ENCODE measurements around the gene CD151. TPM values are rescaled to one million over a fixed set of nuclear protein-coding genes. Genes with fewer than 3 reads are reported as not detected.
A peak's percentile ranks its signal among the peaks of the same experiment; 100 is the strongest.

Gene CD151
- total RNA-seq, 4 donors from 2014 or later, result 102 to 277 (median 237) TPM

GRCh38 chr11:855796-856195 lies 23.0 kb downstream of the CD151 start:
- Histone ChIP-seq H3K4me3 (no peak overlapping the region), H3K36me3 (no peaks in the 10 kb centered on the region), H3K27ac (no peak overlapping the region), H3K27me3 (no peaks in the 10 kb centered on the region), H3K9me3 (no peaks in the 10 kb centered on the region), H3K4me1 (peaks cover 0 to 24% (median 0%) of the 10 kb centered on the region in 4 donors)
- TF ChIP-seq, protein P1, sequence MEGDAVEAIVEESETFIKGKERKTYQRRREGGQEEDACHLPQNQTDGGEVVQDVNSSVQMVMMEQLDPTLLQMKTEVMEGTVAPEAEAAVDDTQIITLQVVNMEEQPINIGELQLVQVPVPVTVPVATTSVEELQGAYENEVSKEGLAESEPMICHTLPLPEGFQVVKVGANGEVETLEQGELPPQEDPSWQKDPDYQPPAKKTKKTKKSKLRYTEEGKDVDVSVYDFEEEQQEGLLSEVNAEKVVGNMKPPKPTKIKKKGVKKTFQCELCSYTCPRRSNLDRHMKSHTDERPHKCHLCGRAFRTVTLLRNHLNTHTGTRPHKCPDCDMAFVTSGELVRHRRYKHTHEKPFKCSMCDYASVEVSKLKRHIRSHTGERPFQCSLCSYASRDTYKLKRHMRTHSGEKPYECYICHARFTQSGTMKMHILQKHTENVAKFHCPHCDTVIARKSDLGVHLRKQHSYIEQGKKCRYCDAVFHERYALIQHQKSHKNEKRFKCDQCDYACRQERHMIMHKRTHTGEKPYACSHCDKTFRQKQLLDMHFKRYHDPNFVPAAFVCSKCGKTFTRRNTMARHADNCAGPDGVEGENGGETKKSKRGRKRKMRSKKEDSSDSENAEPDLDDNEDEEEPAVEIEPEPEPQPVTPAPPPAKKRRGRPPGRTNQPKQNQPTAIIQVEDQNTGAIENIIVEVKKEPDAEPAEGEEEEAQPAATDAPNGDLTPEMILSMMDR (IDR thresholded peaks at IDR 0.05), result no peak
- no peak for TF ChIP-seq POLR2A (IDR thresholded peaks at IDR 0.05)
- DNase-seq, result no peak

GRCh38 chr11:856397-856796 lies 23.6 kb downstream of the CD151 start:
- Histone ChIP-seq H3K36me3 (no peaks in the 10 kb centered on the region), H3K9me3 (no peaks in the 10 kb centered on the region), H3K27me3 (no peaks in the 10 kb centered on the region), H3K4me3 (no peak overlapping the region), H3K4me1 (peaks cover 0 to 18% (median 0%) of the 10 kb centered on the region in 4 donors), H3K27ac (no peak overlapping the region)
- no peak for TF ChIP-seq POLR2A (IDR thresholded peaks at IDR 0.05)
- TF ChIP-seq, protein P1 (IDR thresholded peaks at IDR 0.05), result no peak
- no peak for DNase-seq

- Histone ChIP-seq H3K9me3 (no peaks in the 10 kb centered on the region), H3K4me1 (peaks cover 0 to 26% (median 0%) of the 10 kb centered on the region in 4 donors), H3K27me3 (peaks cover 0 to 4% of the 10 kb centered on the region in 2 donors), H3K4me3 (no peak overlapping the region), H3K36me3 (no peaks in the 10 kb centered on the region), H3K27ac (no peak overlapping the region)
- no peak for TF ChIP-seq POLR2A (IDR thresholded peaks at IDR 0.05)
- TF ChIP-seq, protein P1 (IDR thresholded peaks at IDR 0.05), result no peak
- no peak for DNase-seq
These were observed 25.5 kb downstream of the CD151 start for GRCh38 chr11:858053-858761.

DNA sequence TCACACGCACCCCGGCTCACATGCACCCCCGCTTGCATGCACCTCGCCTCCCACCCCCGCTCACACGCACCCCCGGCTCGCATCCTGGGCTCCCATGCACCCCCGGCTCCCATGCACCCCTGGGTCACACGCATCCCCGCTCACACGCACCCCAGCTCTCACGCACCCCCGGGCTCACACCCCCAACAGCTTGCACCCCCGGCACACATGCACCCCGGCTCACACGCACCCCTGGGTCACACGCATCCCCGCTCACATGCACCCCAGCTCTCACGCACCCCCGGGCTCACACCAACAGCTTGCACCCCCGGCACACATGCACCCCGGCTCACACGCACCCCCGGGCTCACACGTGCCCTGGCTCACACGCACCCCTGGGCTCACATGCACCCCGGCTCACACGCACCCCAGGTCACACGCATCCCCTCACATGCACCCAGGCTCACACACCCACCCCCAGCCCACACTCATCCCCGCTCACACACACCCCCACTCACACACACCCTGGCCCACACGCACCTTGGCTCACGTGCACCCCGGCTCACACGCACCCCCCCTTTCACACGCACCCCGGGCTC lies 26.1 kb downstream of the CD151 start:
- no peaks in the 10 kb centered on the region for H3K36me3 ChIP-seq
- peaks cover 0 to 4% of the 10 kb centered on the region in 2 donors for H3K27me3 ChIP-seq
- no peaks in the 10 kb centered on the region for H3K9me3 ChIP-seq
- H3K4me3 ChIP-seq, result no peak overlapping the region
- peaks cover 0 to 26% (median 0%) of the 10 kb centered on the region in 4 donors for H3K4me1 ChIP-seq
- no peak overlapping the region for H3K27ac ChIP-seq
- TF ChIP-seq POLR2A (IDR thresholded peaks at IDR 0.05), result no peak
- TF ChIP-seq, protein P1 (IDR thresholded peaks at IDR 0.05), result no peak
- no peak for DNase-seq

DNA sequence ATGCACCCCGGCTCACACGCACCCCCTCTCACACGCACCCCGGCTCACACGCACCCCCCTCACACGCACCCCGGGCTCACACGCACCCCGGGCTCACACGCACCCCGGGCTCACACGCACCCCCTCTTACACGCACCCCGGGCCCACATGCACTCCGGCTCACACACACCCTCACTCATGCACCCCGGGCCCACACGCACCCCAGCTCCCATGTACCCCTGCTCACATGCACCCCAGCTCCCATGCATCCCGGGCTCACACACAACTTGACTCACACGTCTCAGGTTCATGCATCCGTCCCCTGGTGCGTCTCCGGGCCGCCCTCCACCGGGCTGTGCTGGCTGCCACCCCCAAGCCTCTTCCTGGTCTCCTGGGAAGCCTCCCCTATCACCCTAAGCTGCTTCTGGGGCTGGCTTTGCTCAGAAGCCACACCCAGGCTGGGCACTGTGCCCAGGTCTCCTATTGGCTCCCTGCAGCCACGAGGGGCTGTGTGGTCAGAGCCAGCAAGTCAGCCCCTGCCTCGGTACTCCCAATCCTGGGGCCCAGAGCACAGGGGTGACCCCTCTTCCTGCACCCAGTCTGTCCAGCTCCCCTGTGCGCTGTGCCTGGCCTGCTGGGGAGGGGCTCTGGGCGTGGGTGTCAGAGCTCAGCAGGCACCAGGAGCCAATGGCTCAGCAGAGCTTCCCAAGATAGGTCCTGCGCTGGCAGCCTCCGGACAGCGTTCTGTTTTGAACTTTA lies 26.8 kb downstream of the CD151 start:
- H3K4me3 ChIP-seq, result no peak overlapping the region
- no peaks in the 10 kb centered on the region for H3K36me3 ChIP-seq
- DNase-seq, result peak in 2 of 3 donors; percentile 72 to 81
- no peaks in the 10 kb centered on the region for H3K9me3 ChIP-seq
- no peak for TF ChIP-seq POLR2A (IDR thresholded peaks at IDR 0.05)
- TF ChIP-seq, protein P1 (IDR thresholded peaks at IDR 0.05), result no peak
- peaks cover 0 to 4% of the 10 kb centered on the region in 2 donors for H3K27me3 ChIP-seq
- H3K27ac ChIP-seq, result peak overlapping the region in 2 of 4 donors; percentile 1 to 26
- peaks cover 0 to 26% (median 0%) of the 10 kb centered on the region in 4 donors for H3K4me1 ChIP-seq
